A549 (cell line): Measurements from ENCODE around the gene AUTS2. TPM values are rescaled to one million over a fixed set of nuclear protein-coding genes. Genes with fewer than 3 reads are reported as not detected.

Experiments
- ATAC-seq, 2 experiments: fragments of 200-7000 bp in 1 of 2; fragments of >200 bp in 1 of 2; cut with Nextera tagmentation in 1 of 2; cut with Tn5 transposase in 1 of 2; 3 replicates each; pipeline versions ENCODE4 v1.8.0 to v1.9.1; 2018 to 2020; ENCODE audit warnings: mild to moderate bottlenecking in 1 of 2, moderate library complexity in 1 of 2
- CTCF ChIA-PET: fragments of 300-600 bp; sonication (Branson Sonifier 250); formaldehyde crosslinking; extraction: SDS; loops from one replicate; lab custom pipeline; 2021; ENCODE audit warnings: antibody characterized with exemption, inconsistent platforms; lab: Yijun Ruan, JAX
- POLR2A ChIA-PET: fragments of 350-600 bp; formaldehyde crosslinking; extraction: SDS; loops from one replicate; lab custom pipeline; 2021; ENCODE audit warnings: antibody characterized with exemption, inconsistent platforms; lab: Yijun Ruan, JAX
- DNase-seq, 2 experiments: peaks; one replicate each; pipeline versions ENCODE4 v3.0.0 to v3.0.0-alpha.2; 2011 to 2016; ENCODE audit warnings: low read depth in 1 of 2, low spot score in 1 of 2
- FAIRE-seq: peaks from 2 replicates; lab custom pipeline; 2011; peaks lifted over from hg19 to GRCh38; lab: Jason Lieb, UNC
- H3K27ac ChIP-seq, 2 experiments: fragments of >200 bp; sonication (Bioruptor Twin); formaldehyde crosslinking; 3 replicates each; pipeline ENCODE4 v1.5.1; 2016 to 2017
- H3K4me1 ChIP-seq: fragments of >200 bp; sonication (Bioruptor Twin); formaldehyde crosslinking; 3 replicates; pipeline ENCODE4 v1.6.1; 2016
- H3K4me2 ChIP-seq: fragments of >200 bp; sonication (Bioruptor Twin); formaldehyde crosslinking; 3 replicates; pipeline ENCODE4 v1.6.1; 2016
- H3K4me3 ChIP-seq: fragments of >200 bp; sonication (Bioruptor Twin); formaldehyde crosslinking; 3 replicates; pipeline ENCODE4 v1.5.1; 2016
- H3K9me3 ChIP-seq: fragments of >200 bp; sonication (Bioruptor Twin); formaldehyde crosslinking; 3 replicates; pipeline ENCODE4 v1.6.1; 2016
- EP300 ChIP-seq, 2 experiments: fragments of >200 bp; sonication (Bioruptor Twin); formaldehyde crosslinking; IDR thresholded peaks; 2 replicates in 1 of 2; 3 replicates in 1 of 2; pipeline ENCODE4 v1.6.1; 2016 to 2017
- HEYL ChIP-seq: fragments of 250-450 bp; sonication (Bioruptor Pico); IDR thresholded peaks from 2 replicates; pipeline ENCODE4 v1.8.0; 2021; ENCODE audit warnings: mild to moderate bottlenecking, moderate library complexity
- PHF8 ChIP-seq: fragments of 200-600 bp; sonication (generic); IDR thresholded peaks from 2 replicates; pipeline ENCODE4 v1.6.1; 2016; ENCODE audit warnings: low read depth, mild to moderate bottlenecking, antibody characterized with exemption, moderate library complexity, borderline replicate concordance
- SMC3 ChIP-seq: fragments of >200 bp; sonication (Bioruptor Twin); formaldehyde crosslinking; IDR thresholded peaks from 3 replicates; pipeline ENCODE4 v1.6.1; 2018; ENCODE audit warnings: inconsistent platforms
- TFCP2L1 ChIP-seq: fragments of 250-450 bp; sonication (Bioruptor Pico); IDR thresholded peaks from 2 replicates; pipeline ENCODE4 v1.5.0; 2021; ENCODE audit warnings: mild to moderate bottlenecking
- TP53 ChIP-seq: fragments of 250-450 bp; sonication (Bioruptor Pico); IDR thresholded peaks from 2 replicates; pipeline ENCODE4 v1.5.0; 2021; ENCODE audit warnings: mild to moderate bottlenecking, moderate library complexity
- ZNF302 ChIP-seq: fragments of 250-450 bp; sonication (Bioruptor Pico); IDR thresholded peaks from 2 replicates; pipeline ENCODE4 v1.9.0; 2021; ENCODE audit warnings: inconsistent platforms, mild to moderate bottlenecking, moderate library complexity
- WGBS: methylation state at CpG from one replicate; pipeline ENCODE4 v1.1.6; 2017; ENCODE audit errors: missing lambda C conversion rate; 5-methylcytosine and 5-hydroxymethylcytosine counted together
- polyA plus RNA-seq, 4 experiments: library from polyadenylated mRNA; depleted of rRNA in 3 of 4; stranded (reverse); fragments of >200 nt; fragmentation: RNase III in 1 of 4; extraction: RNeasy Plus Mini Kit Qiagen cat#74134 plus additional on column Dnase treatment in 1 of 4; gene quantifications; 2 replicates in 3 of 4; 3 replicates in 1 of 4; pipeline ENCODE4 v1.2.3, GENCODE V29; 2011 to 2017
- TF ChIP-seq, protein P1 (sequence below): fragments of 200-600 bp; sonication (generic); IDR thresholded peaks from 2 replicates; pipeline ENCODE4 v1.6.1; 2016; ENCODE audit warnings: antibody characterized with exemption, mild to moderate bottlenecking, moderate library complexity
- TF ChIP-seq, protein P2 (sequence below): fragments of 250-450 bp; sonication (Bioruptor Pico); IDR thresholded peaks from 2 replicates; pipeline ENCODE4 v1.5.0; 2020; ENCODE audit warnings: low read depth, mild to moderate bottlenecking, moderate library complexity
- TF ChIP-seq, protein P3 (sequence below): fragments of 250-450 bp; sonication (Bioruptor Pico); IDR thresholded peaks from 2 replicates; pipeline ENCODE4 v1.5.0; 2021; ENCODE audit warnings: mild to moderate bottlenecking, moderate library complexity, borderline replicate concordance
- TF ChIP-seq, protein P4 (sequence below): IDR thresholded peaks from 2 replicates; pipeline ENCODE4 v1.6.1; 2012
- TF ChIP-seq, protein P5 (sequence below): fragments of 450-650 bp; IDR thresholded peaks from 2 replicates; pipeline ENCODE4 v1.6.1; 2014; ENCODE audit warnings: antibody characterized with exemption

AUTS2 gene
- polyA plus RNA-seq, 2 of the 4 experiments (the other 2 are of a cell fraction) = 1.6 to 3.6 TPM

DNA sequence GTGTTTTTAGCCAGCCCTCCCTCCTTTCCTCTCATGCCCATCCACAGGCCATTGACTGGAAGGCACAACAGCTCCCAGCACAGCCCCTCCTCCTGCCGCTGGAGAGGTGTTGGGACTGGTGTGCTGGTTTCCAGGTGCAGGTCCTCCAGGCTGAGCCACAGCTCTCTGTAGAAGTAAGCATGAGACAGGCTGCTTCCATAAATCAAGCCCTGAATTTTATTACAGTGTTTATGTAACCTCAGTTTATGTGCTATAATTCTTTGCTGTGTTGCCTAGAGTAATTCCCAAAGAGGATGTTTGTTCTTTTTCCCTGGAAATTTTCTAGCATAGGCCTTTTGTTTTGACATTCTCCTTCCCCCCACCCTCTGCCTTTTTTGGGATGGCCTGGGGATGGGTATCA, 445.8 kb downstream of the AUTS2 start (continued):
- TF ChIP-seq, protein P1, sequence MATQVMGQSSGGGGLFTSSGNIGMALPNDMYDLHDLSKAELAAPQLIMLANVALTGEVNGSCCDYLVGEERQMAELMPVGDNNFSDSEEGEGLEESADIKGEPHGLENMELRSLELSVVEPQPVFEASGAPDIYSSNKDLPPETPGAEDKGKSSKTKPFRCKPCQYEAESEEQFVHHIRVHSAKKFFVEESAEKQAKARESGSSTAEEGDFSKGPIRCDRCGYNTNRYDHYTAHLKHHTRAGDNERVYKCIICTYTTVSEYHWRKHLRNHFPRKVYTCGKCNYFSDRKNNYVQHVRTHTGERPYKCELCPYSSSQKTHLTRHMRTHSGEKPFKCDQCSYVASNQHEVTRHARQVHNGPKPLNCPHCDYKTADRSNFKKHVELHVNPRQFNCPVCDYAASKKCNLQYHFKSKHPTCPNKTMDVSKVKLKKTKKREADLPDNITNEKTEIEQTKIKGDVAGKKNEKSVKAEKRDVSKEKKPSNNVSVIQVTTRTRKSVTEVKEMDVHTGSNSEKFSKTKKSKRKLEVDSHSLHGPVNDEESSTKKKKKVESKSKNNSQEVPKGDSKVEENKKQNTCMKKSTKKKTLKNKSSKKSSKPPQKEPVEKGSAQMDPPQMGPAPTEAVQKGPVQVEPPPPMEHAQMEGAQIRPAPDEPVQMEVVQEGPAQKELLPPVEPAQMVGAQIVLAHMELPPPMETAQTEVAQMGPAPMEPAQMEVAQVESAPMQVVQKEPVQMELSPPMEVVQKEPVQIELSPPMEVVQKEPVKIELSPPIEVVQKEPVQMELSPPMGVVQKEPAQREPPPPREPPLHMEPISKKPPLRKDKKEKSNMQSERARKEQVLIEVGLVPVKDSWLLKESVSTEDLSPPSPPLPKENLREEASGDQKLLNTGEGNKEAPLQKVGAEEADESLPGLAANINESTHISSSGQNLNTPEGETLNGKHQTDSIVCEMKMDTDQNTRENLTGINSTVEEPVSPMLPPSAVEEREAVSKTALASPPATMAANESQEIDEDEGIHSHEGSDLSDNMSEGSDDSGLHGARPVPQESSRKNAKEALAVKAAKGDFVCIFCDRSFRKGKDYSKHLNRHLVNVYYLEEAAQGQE = no peak
- TF ChIP-seq, protein P2, sequence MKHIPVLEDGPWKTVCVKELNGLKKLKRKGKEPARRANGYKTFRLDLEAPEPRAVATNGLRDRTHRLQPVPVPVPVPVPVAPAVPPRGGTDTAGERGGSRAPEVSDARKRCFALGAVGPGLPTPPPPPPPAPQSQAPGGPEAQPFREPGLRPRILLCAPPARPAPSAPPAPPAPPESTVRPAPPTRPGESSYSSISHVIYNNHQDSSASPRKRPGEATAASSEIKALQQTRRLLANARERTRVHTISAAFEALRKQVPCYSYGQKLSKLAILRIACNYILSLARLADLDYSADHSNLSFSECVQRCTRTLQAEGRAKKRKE (CRISPR knock-in tag) = no peak
- TF ChIP-seq ZNF302 = no peak
- TF ChIP-seq EP300 (IDR thresholded peaks at IDR 0.05) = no peak
- TF ChIP-seq, protein P3, sequence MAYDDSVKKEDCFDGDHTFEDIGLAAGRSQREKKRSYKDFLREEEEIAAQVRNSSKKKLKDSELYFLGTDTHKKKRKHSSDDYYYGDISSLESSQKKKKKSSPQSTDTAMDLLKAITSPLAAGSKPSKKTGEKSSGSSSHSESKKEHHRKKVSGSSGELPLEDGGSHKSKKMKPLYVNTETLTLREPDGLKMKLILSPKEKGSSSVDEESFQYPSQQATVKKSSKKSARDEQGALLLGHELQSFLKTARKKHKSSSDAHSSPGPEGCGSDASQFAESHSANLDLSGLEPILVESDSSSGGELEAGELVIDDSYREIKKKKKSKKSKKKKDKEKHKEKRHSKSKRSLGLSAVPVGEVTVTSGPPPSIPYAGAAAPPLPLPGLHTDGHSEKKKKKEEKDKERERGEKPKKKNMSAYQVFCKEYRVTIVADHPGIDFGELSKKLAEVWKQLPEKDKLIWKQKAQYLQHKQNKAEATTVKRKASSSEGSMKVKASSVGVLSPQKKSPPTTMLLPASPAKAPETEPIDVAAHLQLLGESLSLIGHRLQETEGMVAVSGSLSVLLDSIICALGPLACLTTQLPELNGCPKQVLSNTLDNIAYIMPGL (CRISPR knock-in tag) = no peak
- TF ChIP-seq TFCP2L1 = no peak
- TF ChIP-seq PHF8 = no peak
- no peak for TF ChIP-seq TP53 (CRISPR knock-in tag)
- TF ChIP-seq SMC3 = no peak
- TF ChIP-seq HEYL (CRISPR knock-in tag) = no peak

DNA sequence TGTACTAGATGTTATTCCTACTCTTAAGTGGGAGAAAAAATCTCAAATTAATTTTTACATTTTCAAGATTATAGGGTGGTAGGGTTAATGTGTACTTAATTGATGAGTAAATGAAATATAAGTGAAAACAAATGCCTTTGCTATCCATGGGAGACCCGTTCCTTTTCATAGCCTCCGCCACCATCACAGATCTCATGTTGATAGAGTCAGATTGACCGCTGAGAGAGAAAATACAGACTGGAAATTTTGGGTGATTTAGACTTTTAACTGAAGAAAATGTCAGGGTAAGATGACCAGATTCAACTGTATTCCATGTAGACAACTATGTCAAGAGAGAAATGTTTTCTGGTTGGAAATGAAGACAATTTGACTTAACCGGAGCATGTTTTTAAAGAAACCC, 446.2 kb downstream of the AUTS2 start:
- no peak for DNase-seq
- no peak for ATAC-seq
- FAIRE-seq = no peak
- ChIA-PET CTCF (interaction anchor here (3.8 kb wide), 1 partner anchor 654 kb away, joined by 32 read pairs; no protein-coding TSS in a partner anchor), POLR2A (no interaction called here)
- 46% methylated on average over 4 of the region's 4 CpGs for WGBS
- Histone ChIP-seq H3K9me3 (no peaks in the 10 kb centered on the region), H3K27ac (no peak overlapping the region), H3K4me2 (no peak overlapping the region), H3K4me1 (no peaks in the 10 kb centered on the region), H3K4me3 (no peak overlapping the region)
- TF ChIP-seq, protein P4, sequence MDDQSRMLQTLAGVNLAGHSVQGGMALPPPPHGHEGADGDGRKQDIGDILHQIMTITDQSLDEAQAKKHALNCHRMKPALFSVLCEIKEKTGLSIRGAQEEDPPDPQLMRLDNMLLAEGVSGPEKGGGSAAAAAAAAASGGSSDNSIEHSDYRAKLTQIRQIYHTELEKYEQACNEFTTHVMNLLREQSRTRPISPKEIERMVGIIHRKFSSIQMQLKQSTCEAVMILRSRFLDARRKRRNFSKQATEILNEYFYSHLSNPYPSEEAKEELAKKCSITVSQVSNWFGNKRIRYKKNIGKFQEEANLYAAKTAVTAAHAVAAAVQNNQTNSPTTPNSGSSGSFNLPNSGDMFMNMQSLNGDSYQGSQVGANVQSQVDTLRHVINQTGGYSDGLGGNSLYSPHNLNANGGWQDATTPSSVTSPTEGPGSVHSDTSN = no peak

DNA sequence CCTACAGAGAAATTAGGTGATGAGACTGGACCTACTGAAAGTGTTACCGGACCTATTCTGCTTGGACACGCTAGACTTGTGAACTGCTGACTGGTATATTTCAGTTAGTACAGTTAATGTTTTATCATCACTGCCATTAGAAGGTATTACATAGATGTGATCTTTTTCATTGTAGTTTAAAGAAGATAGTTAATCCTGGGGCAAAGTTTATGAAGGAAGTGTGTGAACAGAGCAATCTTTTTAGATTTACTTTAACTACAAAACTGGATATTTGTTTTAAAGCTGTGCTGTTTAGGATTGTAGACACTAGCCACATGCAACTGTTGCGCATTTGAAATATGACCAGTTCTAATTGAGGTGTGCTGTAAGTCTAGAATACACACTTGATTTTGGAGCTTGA, 446.7 kb downstream of the AUTS2 start:
- ChIA-PET POLR2A (no interaction called here), CTCF (interaction anchor here (3.8 kb wide), 1 partner anchor 654 kb away, joined by 32 read pairs; no protein-coding TSS in a partner anchor)
- 78% methylated on average over 3 of the region's 3 CpGs for WGBS
- Histone ChIP-seq H3K4me2 (no peak overlapping the region), H3K9me3 (no peaks in the 10 kb centered on the region), H3K4me1 (no peaks in the 10 kb centered on the region), H3K4me3 (no peak overlapping the region), H3K27ac (no peak overlapping the region)
- ATAC-seq (no peak), FAIRE-seq (no peak), DNase-seq (no peak)
- TF ChIP-seq, protein P5, sequence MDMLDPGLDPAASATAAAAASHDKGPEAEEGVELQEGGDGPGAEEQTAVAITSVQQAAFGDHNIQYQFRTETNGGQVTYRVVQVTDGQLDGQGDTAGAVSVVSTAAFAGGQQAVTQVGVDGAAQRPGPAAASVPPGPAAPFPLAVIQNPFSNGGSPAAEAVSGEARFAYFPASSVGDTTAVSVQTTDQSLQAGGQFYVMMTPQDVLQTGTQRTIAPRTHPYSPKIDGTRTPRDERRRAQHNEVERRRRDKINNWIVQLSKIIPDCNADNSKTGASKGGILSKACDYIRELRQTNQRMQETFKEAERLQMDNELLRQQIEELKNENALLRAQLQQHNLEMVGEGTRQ = no peak
- no peak for TF ChIP-seq SMC3
